IPS-NIHi7 (cell line): ENCODE data around the gene SRPK2.
"Not testable (repeated sequence)": the region's sequence is repeated elsewhere in the genome, so short reads cannot be mapped to it uniquely, and the experiment has no call there.

Source experiments
- DNase-seq: peaks from one replicate; pipeline ENCODE4 v3.0.0; 2012; ENCODE audit warnings: mixed read lengths; ENCODE audit errors: extremely low spot score

SRPK2 gene

GRCh38 chr7:105339404-105340323, 49.1 kb downstream of the SRPK2 start:
- DNase-seq: no peak

GRCh38 chr7:105337529-105337928, 51.2 kb downstream of the SRPK2 start:
- no peak for DNase-seq

- DNase-seq: no peak
These were observed 52.7 kb downstream of the SRPK2 start for GRCh38 chr7:105336009-105336408.

- not testable (repeated sequence) for DNase-seq
These were observed 56.1 kb downstream of the SRPK2 start for GRCh38 chr7:105332661-105333060.

- no peak for DNase-seq
These were observed 58.2 kb downstream of the SRPK2 start for GRCh38 chr7:105330526-105330925.

- DNase-seq: no peak
These were observed 61.5 kb downstream of the SRPK2 start for GRCh38 chr7:105327201-105327600.

GRCh38 chr7:105325216-105325904, 63.4 kb downstream of the SRPK2 start:
- DNase-seq: no peak

- not testable (repeated sequence) for DNase-seq
These were observed 64.1 kb downstream of the SRPK2 start for GRCh38 chr7:105324606-105325005.

- DNase-seq: no peak
These were observed 65.4 kb downstream of the SRPK2 start for GRCh38 chr7:105323366-105323765.

GRCh38 chr7:105322655-105323277, 66.0 kb downstream of the SRPK2 start:
- DNase-seq: no peak

GRCh38 chr7:105321754-105322455, 66.8 kb downstream of the SRPK2 start:
- DNase-seq: no peak

- no peak for DNase-seq
These were observed 67.8 kb downstream of the SRPK2 start for GRCh38 chr7:105320896-105321295.

- DNase-seq: no peak
These were observed 69.1 kb downstream of the SRPK2 start for GRCh38 chr7:105319578-105319977.

- peak; percentile 21 for DNase-seq
These were observed 72.0 kb downstream of the SRPK2 start for GRCh38 chr7:105316578-105317344.

- no peak for DNase-seq
These were observed 73.4 kb downstream of the SRPK2 start for GRCh38 chr7:105315357-105315756.

- peak; percentile 36 for DNase-seq
These were observed 79.2 kb downstream of the SRPK2 start for GRCh38 chr7:105309235-105310169.

GRCh38 chr7:105307163-105307672, 81.5 kb downstream of the SRPK2 start:
- DNase-seq: no peak

GRCh38 chr7:105306298-105306748, 82.4 kb downstream of the SRPK2 start:
- no peak for DNase-seq

- no peak for DNase-seq
These were observed 83.1 kb downstream of the SRPK2 start for GRCh38 chr7:105305633-105306032.
